Kidney (tissue), 14 donors: ENCODE data around the gene AXL. TPM values are rescaled to one million over a fixed set of nuclear protein-coding genes. Genes with fewer than 3 reads are reported as not detected.

Experiments
- DNase-seq, 5 donors: peaks; one replicate each; pipeline ENCODE4 v3.0.0-alpha.2; 2013 to 2020
- FAIRE-seq: peaks from 2 replicates; lab custom pipeline; 2012; peaks lifted over from hg19 to GRCh38; lab: Jason Lieb, UNC
- H3K27ac ChIP-seq, 2 donors: one replicate each; pipeline ENCODE4 v1.7.0; 2013; ENCODE audit warnings: low read depth in 2 of 2, low read length in 2 of 2, inconsistent platforms in 1 of 2
- H3K27me3 ChIP-seq: one replicate; pipeline ENCODE4 v1.7.1; 2013; ENCODE audit warnings: low read length, inconsistent platforms; ENCODE audit not compliant: control insufficient read depth, insufficient read depth
- H3K36me3 ChIP-seq, 3 donors: one replicate each; pipeline versions ENCODE4 v1.7.0 to v1.7.1; 2013; ENCODE audit warnings: low read length in 3 of 3, control low read depth in 1 of 3, inconsistent platforms in 1 of 3; ENCODE audit not compliant: insufficient read depth in 3 of 3, control insufficient read depth in 2 of 3
- H3K4me1 ChIP-seq, 3 donors: one replicate each; pipeline versions ENCODE4 v1.7.0 to v1.7.1; 2013; ENCODE audit warnings: low read length in 3 of 3, inconsistent platforms in 1 of 3, low read depth in 1 of 3; ENCODE audit not compliant: control insufficient read depth in 2 of 3, insufficient read depth in 2 of 3
- H3K4me3 ChIP-seq, 3 donors: one replicate each; pipeline versions ENCODE4 v1.7.0 to v1.8.1; 2013; ENCODE audit warnings: low read length in 3 of 3, control low read depth in 1 of 3, inconsistent platforms in 1 of 3
- H3K9ac ChIP-seq, 3 donors: one replicate each; pipeline versions ENCODE4 v1.7.0 to v1.7.1; 2013; ENCODE audit warnings: low read length in 3 of 3, control low read depth in 1 of 3, inconsistent platforms in 1 of 3
- H3K9me3 ChIP-seq, 3 donors: one replicate each; pipeline versions ENCODE4 v1.7.0 to v1.7.1; 2013; ENCODE audit warnings: low read length in 3 of 3, control low read depth in 1 of 3, inconsistent platforms in 1 of 3; ENCODE audit not compliant: control insufficient read depth in 2 of 3, insufficient read depth in 1 of 3
- intact Hi-C: fragments of 100-400 bp; cut with DNase I; formaldehyde crosslinking; loops from one replicate; pipeline ENCODE4 v1.11.1; 2022
- polyA plus RNA-seq: library from polyadenylated mRNA; stranded (reverse); fragments of 350-450 nt; fragmentation: Illumina TruSeq; extraction: RNeasy Lipid Tissue Mini Kit (QIAGEN cat#74804); gene quantifications from one replicate; pipeline ENCODE4 v1.2.3, GENCODE V29; 2014; ENCODE audit warnings: low read depth, low replicate concordance; ENCODE audit not compliant: insufficient read depth
- total RNA-seq: library from RNA; stranded (reverse); fragmentation: NEBNext Ultra II Directional; extraction: Animal tissue kit (Norgen Biotek cat#: 25700); gene quantifications from one replicate; pipeline ENCODE4 v1.2.1, GENCODE V29; 2021
- TF ChIP-seq, protein P1 (sequence below): IDR thresholded peaks from 3 replicates; pipeline ENCODE4 v1.5.1; 2012; ENCODE audit warnings: mild to moderate bottlenecking, moderate library complexity, borderline replicate concordance; ENCODE audit not compliant: insufficient read depth; ENCODE audit errors: extremely low read depth
- donor health status: control.
- donor health status: control.
- donor health status: control.
- donor health status: control.
- donor health status: control.
- donor health status: DM: yes; HTN: yes; CAD: no.
- donor health status: Normal renal cell carcinoma (clear cell type).

AXL gene
- total and polyA plus RNA-seq, 2 donors from 2014 or later, result 6.3 to 37.4 TPM

- Histone ChIP-seq H3K9ac (no peak overlapping the region), H3K27ac (no peak overlapping the region), H3K9me3 (no peaks in the 10 kb centered on the region), H3K36me3 (peaks cover 25 to 57% (median 44%) of the 10 kb centered on the region in 3 donors), H3K4me1 (peaks cover 0 to 12% (median 5%) of the 10 kb centered on the region in 3 donors), H3K4me3 (no peak overlapping the region), H3K27me3 (no peaks in the 10 kb centered on the region)
- FAIRE-seq (no peak), DNase-seq (no peak)
- intact Hi-C loops, result no loop called here
- TF ChIP-seq, protein P1, sequence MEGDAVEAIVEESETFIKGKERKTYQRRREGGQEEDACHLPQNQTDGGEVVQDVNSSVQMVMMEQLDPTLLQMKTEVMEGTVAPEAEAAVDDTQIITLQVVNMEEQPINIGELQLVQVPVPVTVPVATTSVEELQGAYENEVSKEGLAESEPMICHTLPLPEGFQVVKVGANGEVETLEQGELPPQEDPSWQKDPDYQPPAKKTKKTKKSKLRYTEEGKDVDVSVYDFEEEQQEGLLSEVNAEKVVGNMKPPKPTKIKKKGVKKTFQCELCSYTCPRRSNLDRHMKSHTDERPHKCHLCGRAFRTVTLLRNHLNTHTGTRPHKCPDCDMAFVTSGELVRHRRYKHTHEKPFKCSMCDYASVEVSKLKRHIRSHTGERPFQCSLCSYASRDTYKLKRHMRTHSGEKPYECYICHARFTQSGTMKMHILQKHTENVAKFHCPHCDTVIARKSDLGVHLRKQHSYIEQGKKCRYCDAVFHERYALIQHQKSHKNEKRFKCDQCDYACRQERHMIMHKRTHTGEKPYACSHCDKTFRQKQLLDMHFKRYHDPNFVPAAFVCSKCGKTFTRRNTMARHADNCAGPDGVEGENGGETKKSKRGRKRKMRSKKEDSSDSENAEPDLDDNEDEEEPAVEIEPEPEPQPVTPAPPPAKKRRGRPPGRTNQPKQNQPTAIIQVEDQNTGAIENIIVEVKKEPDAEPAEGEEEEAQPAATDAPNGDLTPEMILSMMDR, result no peak
Observed at GRCh38 chr19:41269571-41269970, 50.5 kb downstream of the AXL start.

GRCh38 chr19:41273076-41273475 lies 54.1 kb downstream of the AXL start:
- H3K9ac ChIP-seq, result no peak overlapping the region
- H3K4me3 ChIP-seq, result no peak overlapping the region
- no peaks in the 10 kb centered on the region for H3K9me3 ChIP-seq
- H3K27ac ChIP-seq, result no peak overlapping the region
- DNase-seq, result no peak
- intact Hi-C loops, result no loop called here
- no peak for FAIRE-seq
- no peaks in the 10 kb centered on the region for H3K4me1 ChIP-seq
- TF ChIP-seq, protein P1, result no peak
- H3K27me3 ChIP-seq, result no peaks in the 10 kb centered on the region
- peaks cover 32 to 79% (median 70%) of the 10 kb centered on the region in 3 donors for H3K36me3 ChIP-seq

GRCh38 chr19:41274802-41275201 lies 55.8 kb downstream of the AXL start:
- H3K36me3 ChIP-seq, result peaks cover 39 to 77% (median 76%) of the 10 kb centered on the region in 3 donors
- TF ChIP-seq, protein P1, result no peak
- H3K27ac ChIP-seq, result no peak overlapping the region
- FAIRE-seq (no peak), DNase-seq (no peak)
- no peak overlapping the region for H3K4me3 ChIP-seq
- intact Hi-C loops, result no loop called here
- H3K4me1 ChIP-seq, result no peaks in the 10 kb centered on the region
- H3K9me3 ChIP-seq, result no peaks in the 10 kb centered on the region
- no peak overlapping the region for H3K9ac ChIP-seq
- no peaks in the 10 kb centered on the region for H3K27me3 ChIP-seq

- H3K9me3 ChIP-seq, result no peaks in the 10 kb centered on the region
- no peak overlapping the region for H3K9ac ChIP-seq
- intact Hi-C loops, result no loop called here
- peaks cover 38 to 86% (median 81%) of the 10 kb centered on the region in 3 donors for H3K36me3 ChIP-seq
- no peak overlapping the region for H3K4me3 ChIP-seq
- no peak for DNase-seq
- H3K27me3 ChIP-seq, result no peaks in the 10 kb centered on the region
- H3K4me1 ChIP-seq, result no peaks in the 10 kb centered on the region
- TF ChIP-seq, protein P1, result no peak
- H3K27ac ChIP-seq, result no peak overlapping the region
- no peak for FAIRE-seq
Observed at GRCh38 chr19:41276231-41276630, 57.2 kb downstream of the AXL start.
